Stimulated activated CD4-positive, alpha-beta T cell treated with anti-CD3 and anti-CD28 coated beads, Interleukin-1b, Interleukin-23, amount 100 ng/mL, for 1 hour (primary cell): Measurements from ENCODE around the gene FCRL5.
"Not testable (repeated sequence)": the region's sequence is repeated elsewhere in the genome, so short reads cannot be mapped to it uniquely, and the experiment has no call there.

ENCODE experiments used
- DNase-seq, 2 donors: peaks; one replicate each; pipeline ENCODE4 v3.0.0-alpha.2; 2020; ENCODE audit warnings: low read depth in 2 of 2

The FCRL5 gene

GRCh38 chr1:157551694-157552693, at the start of gene FCRL5:
TSS of gene FCRL5 (minus strand) at chr1:157552515. CDS start at chr1:157552362, 153 bp downstream.
- DNase-seq: no peak

DNA sequence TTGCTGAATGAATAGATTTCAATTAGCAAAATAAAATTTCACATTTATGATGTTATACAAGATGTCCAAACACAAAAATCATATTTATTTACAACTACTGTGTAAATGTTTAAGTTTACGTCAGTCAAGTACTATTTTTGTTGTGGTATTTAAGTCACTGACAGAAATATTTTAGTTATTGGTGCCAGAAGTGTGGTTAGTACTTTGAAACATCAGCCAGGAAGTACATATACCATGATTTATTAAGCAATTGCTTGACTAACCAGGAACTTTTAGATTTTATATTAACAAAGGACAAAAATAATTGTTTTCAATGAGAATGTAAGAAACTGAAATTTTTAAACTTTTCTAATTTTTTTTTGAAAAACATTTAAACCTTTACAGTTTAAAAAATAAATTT, 47.9 kb upstream of the FCRL5 start:
- DNase-seq: no peak

- no peak for DNase-seq
Measured at GRCh38 chr1:157597959-157598667, 45.8 kb upstream of the FCRL5 start, which contains the start of gene FCRL4. TSS of gene FCRL4 (minus strand) at chr1:157598085. CDS start at chr1:157597944, 141 bp downstream.

DNA sequence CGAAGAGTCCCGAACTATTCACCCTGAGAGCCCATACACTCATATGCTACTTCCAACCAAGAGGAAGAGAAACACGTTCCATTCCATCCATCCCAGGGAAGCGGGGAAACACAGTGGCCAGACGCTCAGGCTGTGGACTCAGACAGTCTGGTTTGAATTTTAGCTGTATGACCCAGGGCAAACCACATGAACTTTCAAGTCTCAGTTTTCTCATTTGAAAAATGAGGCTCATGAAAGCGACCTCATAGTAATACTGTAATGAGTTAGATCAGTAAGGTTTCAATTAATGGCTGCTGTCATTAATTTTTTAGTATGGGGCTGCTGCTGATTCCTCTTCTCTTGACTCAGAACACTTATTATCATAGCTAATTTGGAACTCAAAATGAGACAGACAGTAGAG, 44.1 kb upstream of the FCRL5 start:
- no peak for DNase-seq

GRCh38 chr1:157595356-157595755, 43.0 kb upstream of the FCRL5 start:
- DNase-seq: no peak

DNA sequence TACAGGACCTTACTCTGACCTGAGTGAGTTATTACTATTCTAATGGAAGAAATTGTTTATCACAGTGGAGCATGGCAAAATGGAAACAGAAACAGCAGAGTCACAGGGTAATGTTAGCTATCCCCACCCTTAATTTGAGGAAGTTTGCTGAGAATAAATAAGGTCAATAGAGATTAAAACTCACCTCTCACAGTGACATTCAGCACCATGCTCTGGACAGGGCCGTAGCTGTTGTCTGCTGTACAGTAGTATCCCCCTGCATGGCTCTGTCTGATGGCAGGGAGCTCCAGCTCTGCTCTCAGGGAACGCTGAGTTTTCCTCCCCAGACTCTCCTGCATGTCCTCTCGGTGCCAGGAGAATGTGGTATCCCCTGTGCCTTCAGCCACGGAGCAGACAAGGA, 33.7 kb upstream of the FCRL5 start:
- DNase-seq: no peak

DNA sequence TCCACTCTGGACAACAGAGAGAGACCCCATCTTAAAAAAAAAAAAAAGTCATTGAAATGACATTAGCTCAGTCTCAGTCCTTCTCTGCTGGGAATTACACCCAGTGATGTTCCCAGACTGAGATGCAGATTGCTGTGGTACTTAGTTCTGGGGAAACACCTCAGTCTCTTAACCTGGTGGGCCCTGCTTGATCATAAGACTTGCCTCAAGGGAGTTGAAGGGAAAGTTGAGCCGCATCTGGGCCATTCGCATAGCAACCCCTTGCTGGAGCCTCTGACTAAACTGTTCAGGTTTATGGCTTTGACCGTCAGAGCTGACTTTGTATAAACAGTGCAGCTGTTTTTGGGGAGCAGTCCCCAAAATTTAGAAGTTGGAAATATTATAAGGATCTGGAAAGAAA, 32.2 kb upstream of the FCRL5 start:
- DNase-seq: no peak

DNA sequence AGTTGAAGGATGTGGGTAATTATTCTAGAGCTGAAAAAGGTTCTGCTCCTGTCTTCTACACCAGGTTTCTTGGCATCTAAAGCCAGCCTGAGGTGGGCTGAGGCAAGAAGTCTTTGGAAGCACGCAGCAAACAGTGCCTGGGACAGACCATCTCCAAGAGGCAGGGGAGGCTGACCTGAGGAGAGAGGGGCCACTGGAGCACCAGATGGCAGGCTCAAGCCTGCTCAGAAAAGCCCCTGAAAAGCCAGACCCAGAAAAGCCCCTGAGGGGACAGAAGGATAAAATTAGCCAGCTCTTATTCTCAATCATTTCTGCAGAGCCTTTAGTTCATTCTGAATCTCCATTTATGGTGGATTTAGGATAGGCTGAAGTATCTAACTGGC, 28.5 kb upstream of the FCRL5 start:
- no peak for DNase-seq

GRCh38 chr1:157580179-157580827, 28.0 kb upstream of the FCRL5 start:
- DNase-seq: no peak

DNA sequence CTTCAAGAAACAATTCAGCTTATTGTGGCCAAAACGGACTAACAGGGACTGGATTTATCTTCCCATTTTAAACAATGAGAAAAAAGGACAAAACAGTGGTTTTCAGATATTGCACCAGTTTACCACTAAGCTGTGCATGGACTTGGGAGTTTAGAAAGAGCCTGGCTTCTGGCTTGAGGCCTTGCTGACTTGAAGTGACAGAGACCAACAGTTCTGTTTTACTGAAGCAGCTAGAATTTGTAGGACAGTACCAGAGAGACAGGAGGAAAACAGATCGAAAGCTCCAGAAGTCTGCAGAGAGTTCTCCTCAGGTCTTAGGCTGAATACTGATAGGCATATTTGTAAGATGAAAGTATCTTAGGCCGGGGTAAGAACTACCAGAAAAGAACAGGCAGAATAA, 25.1 kb upstream of the FCRL5 start:
- DNase-seq: no peak

- DNase-seq: no peak
Measured at GRCh38 chr1:157575744-157576143, 23.4 kb upstream of the FCRL5 start.

DNA sequence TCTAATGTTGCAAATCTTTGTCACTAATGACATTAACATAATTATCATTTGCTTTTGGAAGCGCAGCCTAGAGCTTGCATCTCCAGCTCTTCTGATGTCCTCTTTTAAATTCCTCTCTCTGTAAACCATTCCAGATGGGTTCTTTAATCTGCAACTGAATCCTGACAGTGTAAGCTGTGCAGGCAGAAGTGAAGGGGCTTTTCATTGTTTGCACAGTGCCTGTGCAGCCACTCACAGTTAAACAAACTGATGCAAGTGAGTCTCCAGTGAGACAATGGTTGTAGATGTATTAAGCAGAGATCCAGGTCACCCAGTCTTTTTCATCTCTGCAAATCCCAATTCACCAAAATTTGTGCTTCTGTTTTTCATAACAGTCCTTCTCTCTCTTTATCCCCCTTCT, 22.5 kb upstream of the FCRL5 start:
- DNase-seq: no peak

- no peak for DNase-seq
Measured at GRCh38 chr1:157566484-157567300, 14.4 kb upstream of the FCRL5 start.

- no peak for DNase-seq
Measured at GRCh38 chr1:157562515-157562914, 10.2 kb upstream of the FCRL5 start.

DNA sequence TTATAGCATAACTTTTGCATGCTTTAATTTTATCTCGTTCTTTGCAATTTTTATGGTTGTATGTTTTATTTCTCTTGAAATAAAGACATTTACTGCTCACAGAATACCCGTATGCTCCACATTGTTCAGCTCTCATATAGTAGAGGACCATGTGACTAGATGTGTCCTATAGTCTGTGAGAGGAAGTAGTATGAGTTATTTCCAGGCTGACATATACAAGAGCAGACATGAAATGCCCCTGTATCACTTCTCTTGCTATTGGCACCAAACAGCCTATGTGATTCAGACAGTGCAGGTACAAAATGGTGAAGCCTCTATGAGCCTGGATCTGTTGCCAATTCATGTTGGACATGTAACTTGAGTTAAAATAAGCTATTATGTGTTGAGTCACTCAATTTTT, 5.8 kb upstream of the FCRL5 start:
- no peak for DNase-seq

GRCh38 chr1:157548081-157548480, 4.2 kb downstream of the FCRL5 start:
- not testable (repeated sequence) for DNase-seq

- DNase-seq: no peak
Measured at GRCh38 chr1:157542676-157543075, 9.6 kb downstream of the FCRL5 start.

DNA sequence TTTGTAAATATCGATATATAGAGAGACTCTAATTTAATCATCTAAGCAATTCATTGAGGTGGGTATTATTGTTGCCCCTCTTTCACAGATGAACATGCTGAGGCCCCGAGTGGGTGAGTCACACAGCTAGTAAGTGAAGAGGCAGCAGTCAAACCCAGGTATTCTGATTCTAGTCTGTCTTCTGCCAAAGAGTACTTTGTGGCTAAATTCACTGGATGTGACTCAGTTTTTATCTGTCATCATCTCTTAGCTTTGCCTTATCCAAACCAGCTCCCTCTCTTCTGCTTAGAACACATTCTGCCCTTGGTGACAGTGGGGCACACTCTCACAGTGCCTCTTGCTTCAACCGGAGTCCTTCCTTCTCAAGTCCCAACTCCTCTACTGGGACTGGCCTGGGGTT, 11.5 kb downstream of the FCRL5 start:
- DNase-seq: no peak

DNA sequence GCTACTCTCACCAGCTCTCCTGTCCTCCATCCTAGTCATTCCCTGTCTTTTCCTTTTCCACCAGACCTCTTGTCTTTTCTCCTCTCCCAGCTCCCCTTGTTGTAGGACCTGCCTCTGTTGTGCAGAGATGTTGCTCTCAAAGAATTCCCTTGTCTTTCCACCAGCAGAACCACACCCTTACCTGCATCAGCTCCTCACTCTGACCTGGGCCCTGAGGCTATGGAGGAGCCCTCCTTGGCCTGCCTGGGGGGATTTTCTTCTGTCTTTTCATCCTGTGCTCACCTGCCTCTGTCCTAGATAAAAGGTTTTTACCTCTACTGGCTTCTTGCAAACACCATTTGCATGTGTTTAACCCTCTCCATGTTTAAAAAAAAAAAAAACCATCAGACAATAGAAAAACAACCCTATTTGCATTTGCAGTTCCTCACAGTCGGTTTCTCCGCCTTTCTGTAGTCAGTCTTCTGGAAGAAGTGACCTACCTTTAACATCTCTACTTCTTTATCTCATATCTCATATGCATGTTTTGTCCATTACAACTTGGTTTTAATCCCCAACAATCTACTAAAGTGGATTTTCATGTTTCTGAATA, 12.1 kb downstream of the FCRL5 start:
- DNase-seq: no peak

GRCh38 chr1:157539568-157539967, 12.7 kb downstream of the FCRL5 start:
- DNase-seq: no peak

DNA sequence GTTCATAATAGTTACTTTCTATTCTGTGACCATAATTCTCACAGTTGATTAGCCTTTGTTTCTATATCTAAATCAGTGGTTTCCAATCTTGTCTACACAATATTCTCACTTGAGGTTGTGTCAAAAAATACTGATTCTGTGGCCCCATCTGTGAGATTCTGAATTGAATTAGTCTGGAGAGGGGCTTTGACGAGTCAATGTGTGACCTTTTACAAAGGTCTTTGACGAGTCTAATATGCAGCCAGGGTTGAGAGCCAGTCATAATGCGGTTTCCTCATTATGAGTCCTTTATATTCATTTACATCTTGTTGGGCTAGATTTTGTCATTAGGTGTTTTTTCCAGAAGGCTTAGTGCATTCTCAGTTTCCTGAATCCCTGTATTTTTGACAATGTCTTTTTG, 19.7 kb downstream of the FCRL5 start:
- no peak for DNase-seq
